GM12878 (cell line): ENCODE measurements around the gene ZNF140. TPM values are rescaled to one million over a fixed set of nuclear protein-coding genes. Genes with fewer than 3 reads are reported as not detected.
A peak's percentile ranks its signal among the peaks of the same experiment; 100 is the strongest.

Source experiments
- ATF3 ChIP-seq: IDR thresholded peaks from 2 replicates; pipeline ENCODE4 v1.6.1; 2011; ENCODE audit warnings: low read depth, mild to moderate bottlenecking, low read length, moderate library complexity, borderline replicate concordance; ENCODE audit errors: extremely low read depth
- BHLHE40 ChIP-seq, 2 experiments: fragments of 450-650 bp in 1 of 2; IDR thresholded peaks; 2 replicates each; pipeline ENCODE4 v1.6.1; 2011 to 2017; ENCODE audit warnings: low read depth in 2 of 2, borderline replicate concordance in 1 of 2, improper control_type of control experiment in 1 of 2, low read length in 1 of 2, mild to moderate bottlenecking in 1 of 2
- BMI1 ChIP-seq: fragments of 450-650 bp; IDR thresholded peaks from 2 replicates; pipeline ENCODE4 v1.6.1; 2016; ENCODE audit warnings: mild to moderate bottlenecking, moderate library complexity, borderline replicate concordance
- CBX5 ChIP-seq: sonication (generic); IDR thresholded peaks from 2 replicates; pipeline ENCODE4 v1.6.1; 2016; ENCODE audit warnings: low read depth, moderate library complexity, mild to moderate bottlenecking, inconsistent platforms
- CHD2 ChIP-seq: IDR thresholded peaks from 2 replicates; pipeline ENCODE4 v1.6.1; 2011; ENCODE audit warnings: low read depth, low read length, improper control_type of control experiment, borderline replicate concordance
- CREM ChIP-seq: IDR thresholded peaks from 2 replicates; pipeline ENCODE4 v1.6.1; 2014; ENCODE audit warnings: antibody characterized with exemption, low read depth
- ETV6 ChIP-seq, 2 experiments: fragments of 450-650 bp in 1 of 2; IDR thresholded peaks in 1 of 2; conservative IDR thresholded peaks in 1 of 2; 2 replicates each; pipeline ENCODE4 v1.6.1; 2014; ENCODE audit warnings: antibody characterized with exemption in 1 of 2, borderline replicate concordance in 1 of 2, low read depth in 1 of 2, mild to moderate bottlenecking in 1 of 2, moderate library complexity in 1 of 2
- FOS ChIP-seq: IDR thresholded peaks from 3 replicates; pipeline ENCODE4 v1.6.1; 2011; ENCODE audit warnings: borderline replicate concordance; ENCODE audit not compliant: insufficient read length; ENCODE audit errors: extremely low read depth
- HCFC1 ChIP-seq: fragments of 150-350 bp; IDR thresholded peaks from 2 replicates; pipeline ENCODE4 v1.6.1; 2014; ENCODE audit warnings: low read length
- HSF1 ChIP-seq: fragments of 150-350 bp; IDR thresholded peaks from 2 replicates; pipeline ENCODE4 v1.6.1; 2014; ENCODE audit warnings: mild to moderate bottlenecking, low read depth, low read length
- MAX ChIP-seq: IDR thresholded peaks from 2 replicates; pipeline ENCODE4 v1.6.1; 2012; ENCODE audit warnings: low read depth, low read length, improper control_type of control experiment
- NBN ChIP-seq: fragments of 450-650 bp; IDR thresholded peaks from 2 replicates; pipeline ENCODE4 v1.6.1; 2016
- NFXL1 ChIP-seq: fragments of 450-650 bp; IDR thresholded peaks from 2 replicates; pipeline ENCODE4 v1.6.1; 2017; ENCODE audit warnings: antibody characterized with exemption, mild to moderate bottlenecking, borderline replicate concordance
- NKRF ChIP-seq: fragments of 450-650 bp; conservative IDR thresholded peaks from 2 replicates; pipeline ENCODE4 v1.6.1; 2017; ENCODE audit warnings: mild to moderate bottlenecking, moderate library complexity
- NRF1 ChIP-seq: conservative IDR thresholded peaks from 2 replicates; pipeline ENCODE4 v1.6.1; 2011; ENCODE audit warnings: mild to moderate bottlenecking, low read depth, low read length, improper control_type of control experiment
- PML ChIP-seq: IDR thresholded peaks from 2 replicates; pipeline ENCODE4 v1.6.1; 2012; ENCODE audit warnings: low read length, inconsistent platforms
- POLR2A ChIP-seq: IDR thresholded peaks from 2 replicates; pipeline ENCODE4 v1.6.1; 2011; ENCODE audit warnings: low read depth, mild to moderate bottlenecking, low read length
- POLR2AphosphoS2 ChIP-seq: IDR thresholded peaks from 2 replicates; pipeline ENCODE4 v1.6.1; 2011; ENCODE audit warnings: low read depth, mild to moderate bottlenecking, low read length, improper control_type of control experiment, moderate library complexity
- POU2F2 ChIP-seq: IDR thresholded peaks from 3 replicates; pipeline ENCODE4 v1.6.1; 2011; ENCODE audit warnings: low read depth, mild to moderate bottlenecking, low read length, borderline replicate concordance
- SMARCA5 ChIP-seq: fragments of 450-650 bp; IDR thresholded peaks from 2 replicates; pipeline ENCODE4 v1.6.1; 2017; ENCODE audit warnings: mild to moderate bottlenecking
- SP1 ChIP-seq: IDR thresholded peaks from one replicate; pipeline ENCODE4 v1.6.1; 2011; ENCODE audit warnings: low read depth, low read length
- ZNF592 ChIP-seq: fragments of 450-650 bp; IDR thresholded peaks from 2 replicates; pipeline ENCODE4 v1.6.1; 2017; ENCODE audit warnings: mild to moderate bottlenecking, moderate library complexity
- polyA plus RNA-seq, 11 experiments: library from polyadenylated mRNA; depleted of rRNA in 4 of 11; unstranded in 6 of 11; stranded (reverse) in 5 of 11; fragments of >200 nt; fragmentation: Nextera tagmentation in 4 of 11; fragmentation: Illumina TruSeq in 1 of 11; extraction: Ambion mirVana in 4 of 11; extraction: Trizol in 1 of 11; gene quantifications; 1 replicate in 1 of 11; 2 replicates in 10 of 11; pipeline versions ENCODE4 v1.2.1 to v1.2.3, GENCODE V29; 2011 to 2016; ENCODE audit warnings: inconsistent platforms in 2 of 11, missing spikeins in 2 of 11, low read depth in 1 of 11
- total RNA-seq, 4 experiments: library from RNA; depleted of rRNA in 3 of 4; stranded (reverse); fragments of >200 nt in 3 of 4; fragmentation: Illumina TruSeq in 1 of 4; extraction: Trizol in 1 of 4; gene quantifications; 2 replicates each; pipeline versions ENCODE4 v1.2.1 to v1.2.3, GENCODE V29; 2013 to 2021

Gene ZNF140
- total and polyA plus RNA-seq, 10 of the 15 experiments (the other 5 are each of a cell fraction or from before 2014, with no cell fraction given) = 6.8 to 21.2 (median 14.7) TPM

GRCh38 chr12:133130038-133130807, 49.5 kb downstream of the ZNF140 start, which contains the start of the genes ZNF10 and ZNF891 (continued):
- TF ChIP-seq MAX (peak; percentile 56; the same call in 1 of the 2 replicates), POU2F2 (peak; percentile 50; the same call in 1 of the 3 replicates), NRF1 (peak; percentile 35; the same call in 1 of the 2 replicates), PML (peak; percentile 38; the same call in 1 of the 2 replicates), SP1 (peak; percentile 62), ATF3 (0 out of 2 replicates have a peak, but pooled peaks have one; percentile 7), HCFC1 (peak; percentile 89), NFXL1 (no peak), CREM (peak; percentile 85), ZNF592 (no peak), NBN (0 out of 2 replicates have a peak, but pooled peaks have one; percentile 27), ETV6 (conservative IDR thresholded peaks at IDR 0.05 in 1 of 2, IDR thresholded peaks at IDR 0.05 in 1 of 2; ENCODE audit: borderline replicate concordance in 1 of 2, low read depth in 1 of 2) (no peak), CBX5 (0 out of 2 replicates have a peak, but pooled peaks have one; percentile 16), POLR2A (peak; percentile 91), POLR2AphosphoS2 (peak; percentile 46; the same call in 1 of the 2 replicates), BMI1 (no peak), CHD2 (peak; percentile 62), HSF1 (0 out of 2 replicates have a peak, but pooled peaks have one; percentile 10), NKRF (peak; percentile 29; the same call in 1 of the 2 replicates), FOS (no peak), BHLHE40 (IDR thresholded peaks at IDR 0.05; ENCODE audit: borderline replicate concordance in 1 of 2, low read depth in 2 of 2, low read length in 1 of 2) (peak; percentile 73 to 86), SMARCA5 (peak; percentile 78)
